ENCODE measurements around the gene TNFRSF21.

DNA sequence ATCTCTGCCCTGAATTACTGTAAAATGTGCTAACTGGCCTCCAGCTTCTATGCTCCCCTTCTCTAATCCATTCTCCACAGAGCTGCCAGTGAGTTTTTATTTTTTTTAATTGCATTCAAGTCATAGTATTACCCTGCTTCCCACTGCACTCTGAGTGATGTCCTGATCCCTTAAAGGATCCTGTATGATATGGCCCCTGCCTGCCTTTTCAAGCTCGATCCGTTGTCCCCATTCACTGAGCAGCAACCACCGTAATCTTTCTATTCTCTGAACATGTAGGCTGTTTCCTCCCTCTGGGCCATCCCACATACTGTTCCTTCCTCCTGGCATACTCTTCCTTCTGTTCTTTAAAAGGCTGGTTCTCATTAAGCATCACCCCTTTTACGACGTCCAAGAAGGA, 9.3 kb downstream of the TNFRSF21 start:
- TF ChIP-seq CTCF (IDR thresholded peaks at IDR 0.05; ENCODE audit: low read length) (no peak), EZH2 (optimal IDR thresholded peaks at IDR 0.05; ENCODE audit: low read depth, low read length) (no peak), EZH2phosphoT487 (IDR thresholded peaks at IDR 0.05; ENCODE audit: low read length) (no peak)
